Subcutaneous abdominal adipose tissue (tissue), 5 donors: Measurements from ENCODE around the gene HDAC7.
A peak's percentile ranks its signal among the peaks of the same experiment; 100 is the strongest.

Experiments used
- H3K27ac ChIP-seq: one replicate; pipeline ENCODE4 v1.7.0; 2013; ENCODE audit warnings: low read depth, mild to moderate bottlenecking, inconsistent platforms, low read length, moderate library complexity
- H3K27me3 ChIP-seq, 5 donors: one replicate each; pipeline ENCODE4 v1.7.0; 2013; ENCODE audit warnings: low read length in 5 of 5, inconsistent platforms in 1 of 5; ENCODE audit not compliant: control insufficient read depth in 5 of 5, insufficient read depth in 4 of 5
- H3K36me3 ChIP-seq, 5 donors: one replicate each; pipeline ENCODE4 v1.7.0; 2013; ENCODE audit warnings: low read length in 5 of 5; ENCODE audit not compliant: control insufficient read depth in 5 of 5, insufficient read depth in 5 of 5
- H3K4me1 ChIP-seq, 5 donors: one replicate each; pipeline ENCODE4 v1.7.0; 2013; ENCODE audit warnings: low read length in 5 of 5, mild to moderate bottlenecking in 3 of 5, moderate library complexity in 1 of 5; ENCODE audit not compliant: control insufficient read depth in 5 of 5, insufficient read depth in 5 of 5
- H3K4me3 ChIP-seq, 5 donors: one replicate each; pipeline ENCODE4 v1.7.0; 2013; ENCODE audit warnings: low read length in 5 of 5, low read depth in 1 of 5
- H3K9ac ChIP-seq, 5 donors: one replicate each; pipeline ENCODE4 v1.7.0; 2013; ENCODE audit warnings: low read length in 5 of 5, mild to moderate bottlenecking in 4 of 5, moderate library complexity in 3 of 5
- H3K9me3 ChIP-seq, 5 donors: one replicate each; pipeline ENCODE4 v1.7.0; 2013; ENCODE audit warnings: low read length in 5 of 5; ENCODE audit not compliant: control insufficient read depth in 5 of 5
- donor health status: healthy.
- donor health status: healthy.
- donor health status: healthy.
- donor health status: healthy.
- donor health status: healthy.

Gene HDAC7

DNA sequence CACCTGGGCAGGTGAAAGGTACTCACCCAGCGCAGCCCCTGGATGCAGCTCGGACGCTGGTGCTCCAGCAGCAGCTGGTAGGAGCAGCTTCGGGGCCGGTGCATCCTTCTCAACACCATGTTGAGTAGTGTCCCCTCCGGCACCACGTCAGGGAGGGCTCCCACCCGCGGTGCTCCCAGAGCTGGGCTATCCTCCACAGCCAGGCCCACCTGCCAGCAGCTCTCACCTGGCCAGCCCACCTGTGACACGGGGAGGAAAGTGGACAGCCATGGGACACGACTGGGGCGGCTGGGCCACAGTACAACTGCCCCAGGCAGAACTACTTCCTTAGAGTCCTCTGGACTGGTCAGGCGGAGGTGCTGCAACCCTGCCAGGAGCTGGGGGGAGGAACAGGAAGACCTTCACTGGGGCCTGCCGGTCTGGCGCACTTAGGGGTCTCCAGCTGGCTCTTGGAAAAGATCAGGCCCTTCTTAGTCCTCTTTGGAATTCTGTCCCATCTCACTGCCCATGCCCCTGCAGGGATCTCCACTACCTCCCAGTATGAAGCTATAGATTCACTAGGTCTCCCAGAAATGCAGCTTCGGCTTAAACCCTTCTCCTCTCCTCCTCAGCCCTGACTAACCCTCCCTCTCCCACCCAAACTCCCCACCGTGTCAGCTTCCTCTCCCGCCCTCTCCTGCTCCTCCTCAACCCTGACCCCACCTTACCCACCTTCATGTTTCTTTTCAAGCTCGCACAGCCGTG lies 61.7 kb downstream of the HDAC7 start:
- H3K4me1 ChIP-seq = peaks cover 0 to 62% (median 56%) of the 10 kb centered on the region in 5 donors
- H3K36me3 ChIP-seq = peaks cover 0 to 9% (median 0%) of the 10 kb centered on the region in 5 donors
- H3K9ac ChIP-seq = peak overlapping the region; percentile 46 to 84 (median 71)
- peaks cover 0 to 3% (median 0%) of the 10 kb centered on the region in 5 donors for H3K27me3 ChIP-seq
- H3K4me3 ChIP-seq = peak overlapping the region; percentile 64 to 93 (median 79)
- H3K9me3 ChIP-seq = no peaks in the 10 kb centered on the region
- H3K27ac ChIP-seq = peak overlapping the region; percentile 86

GRCh38 chr12:47757364-47757839 lies 62.3 kb downstream of the HDAC7 start:
- Histone ChIP-seq H3K27ac (peak overlapping the region; percentile 86), H3K9me3 (no peaks in the 10 kb centered on the region), H3K36me3 (peaks cover 0 to 9% (median 0%) of the 10 kb centered on the region in 5 donors), H3K4me3 (peak overlapping the region; percentile 64 to 93 (median 79)), H3K9ac (peak overlapping the region in 4 of 5 donors; percentile 52 to 84 (median 74)), H3K27me3 (peaks cover 0 to 3% (median 0%) of the 10 kb centered on the region in 5 donors), H3K4me1 (peaks cover 3 to 67% (median 61%) of the 10 kb centered on the region in 5 donors)

DNA sequence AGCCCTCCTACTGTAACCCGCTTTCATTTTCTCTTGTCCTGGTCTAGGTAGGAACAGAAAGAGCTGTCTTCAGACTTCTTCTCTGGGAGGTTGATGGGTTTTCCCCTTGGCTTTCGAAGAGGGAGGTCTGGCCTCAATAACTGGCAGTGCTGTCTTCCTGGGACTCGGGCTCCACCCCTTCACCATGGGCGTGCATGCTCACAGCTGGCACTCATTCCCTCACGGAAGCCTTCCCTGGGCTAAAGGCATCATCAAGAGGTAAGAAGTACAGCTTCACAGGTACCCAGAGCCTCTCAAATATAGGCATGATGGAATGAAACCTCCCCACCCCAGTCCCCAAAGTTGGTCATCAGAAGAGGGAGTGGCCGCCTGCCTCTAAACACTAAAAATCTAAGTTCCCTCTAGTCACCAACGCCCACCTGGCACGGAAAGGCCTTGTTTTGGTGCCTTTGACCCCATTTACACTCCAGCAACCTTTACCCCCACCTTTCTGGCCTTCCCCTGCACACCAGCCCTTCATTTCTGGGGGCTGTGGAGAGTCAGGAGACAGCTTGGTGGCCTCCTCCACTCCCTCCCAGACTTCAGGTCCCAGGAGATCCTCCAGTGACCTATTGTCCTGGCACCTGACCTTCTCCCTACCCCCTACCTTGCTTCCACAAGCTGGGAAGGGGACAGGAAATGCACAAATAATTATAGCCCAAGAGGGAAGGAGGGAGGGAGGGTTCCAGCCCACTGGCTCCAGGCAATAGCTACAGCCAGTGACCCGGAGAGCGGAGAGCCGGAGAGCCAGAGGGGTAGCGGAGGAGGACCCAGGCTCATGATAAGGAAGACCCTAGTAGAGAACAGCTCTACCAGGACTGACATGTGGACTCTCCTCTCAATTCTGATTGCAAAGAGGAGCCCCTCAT lies 63.8 kb downstream of the HDAC7 start:
- Histone ChIP-seq H3K27ac (peak overlapping the region; percentile 86), H3K27me3 (peaks cover 0 to 3% (median 0%) of the 10 kb centered on the region in 5 donors), H3K9ac (peak overlapping the region in 3 of 5 donors; percentile 31 to 60 (median 59)), H3K9me3 (no peaks in the 10 kb centered on the region), H3K36me3 (peaks cover 0 to 21% (median 4%) of the 10 kb centered on the region in 5 donors), H3K4me1 (peaks cover 3 to 82% (median 61%) of the 10 kb centered on the region in 5 donors), H3K4me3 (peak overlapping the region; percentile 30 to 93 (median 79))

- Histone ChIP-seq H3K27ac (peak overlapping the region; percentile 86), H3K9ac (peak overlapping the region in 1 of 5 donors; percentile 62), H3K4me1 (peaks cover 3 to 90% (median 59%) of the 10 kb centered on the region in 5 donors), H3K27me3 (peaks cover 0 to 3% (median 0%) of the 10 kb centered on the region in 5 donors), H3K36me3 (peaks cover 0 to 31% (median 13%) of the 10 kb centered on the region in 5 donors), H3K9me3 (no peaks in the 10 kb centered on the region), H3K4me3 (peak overlapping the region in 4 of 5 donors; percentile 77 to 93 (median 80))
These were observed 64.8 kb downstream of the HDAC7 start for GRCh38 chr12:47754881-47755280.

DNA sequence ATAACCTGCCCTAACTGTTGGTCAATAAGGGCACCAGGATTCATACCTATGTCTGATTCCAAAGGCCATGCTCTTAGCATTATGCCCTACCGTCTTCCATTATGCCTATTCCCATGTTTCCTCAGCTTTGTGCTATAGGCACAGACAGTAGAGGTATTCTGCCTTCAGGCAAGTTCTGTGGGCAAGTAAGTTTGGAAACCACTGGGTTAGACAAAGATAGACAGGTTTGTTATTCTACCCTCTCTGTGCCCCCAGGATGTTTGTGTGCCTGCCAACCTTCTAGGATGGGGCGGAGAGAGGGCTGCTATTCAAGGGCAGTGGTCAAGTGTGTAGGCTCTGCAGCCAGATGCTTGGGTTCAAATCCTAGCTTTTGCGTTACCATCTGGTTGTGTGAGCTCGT lies 65.6 kb downstream of the HDAC7 start:
- Histone ChIP-seq H3K27ac (peak overlapping the region; percentile 86), H3K36me3 (peaks cover 0 to 38% (median 19%) of the 10 kb centered on the region in 5 donors), H3K9me3 (no peaks in the 10 kb centered on the region), H3K4me3 (peak overlapping the region in 4 of 5 donors; percentile 15 to 93 (median 61)), H3K9ac (no peak overlapping the region), H3K27me3 (peaks cover 0 to 3% (median 0%) of the 10 kb centered on the region in 5 donors), H3K4me1 (peaks cover 3 to 85% (median 51%) of the 10 kb centered on the region in 5 donors)

DNA sequence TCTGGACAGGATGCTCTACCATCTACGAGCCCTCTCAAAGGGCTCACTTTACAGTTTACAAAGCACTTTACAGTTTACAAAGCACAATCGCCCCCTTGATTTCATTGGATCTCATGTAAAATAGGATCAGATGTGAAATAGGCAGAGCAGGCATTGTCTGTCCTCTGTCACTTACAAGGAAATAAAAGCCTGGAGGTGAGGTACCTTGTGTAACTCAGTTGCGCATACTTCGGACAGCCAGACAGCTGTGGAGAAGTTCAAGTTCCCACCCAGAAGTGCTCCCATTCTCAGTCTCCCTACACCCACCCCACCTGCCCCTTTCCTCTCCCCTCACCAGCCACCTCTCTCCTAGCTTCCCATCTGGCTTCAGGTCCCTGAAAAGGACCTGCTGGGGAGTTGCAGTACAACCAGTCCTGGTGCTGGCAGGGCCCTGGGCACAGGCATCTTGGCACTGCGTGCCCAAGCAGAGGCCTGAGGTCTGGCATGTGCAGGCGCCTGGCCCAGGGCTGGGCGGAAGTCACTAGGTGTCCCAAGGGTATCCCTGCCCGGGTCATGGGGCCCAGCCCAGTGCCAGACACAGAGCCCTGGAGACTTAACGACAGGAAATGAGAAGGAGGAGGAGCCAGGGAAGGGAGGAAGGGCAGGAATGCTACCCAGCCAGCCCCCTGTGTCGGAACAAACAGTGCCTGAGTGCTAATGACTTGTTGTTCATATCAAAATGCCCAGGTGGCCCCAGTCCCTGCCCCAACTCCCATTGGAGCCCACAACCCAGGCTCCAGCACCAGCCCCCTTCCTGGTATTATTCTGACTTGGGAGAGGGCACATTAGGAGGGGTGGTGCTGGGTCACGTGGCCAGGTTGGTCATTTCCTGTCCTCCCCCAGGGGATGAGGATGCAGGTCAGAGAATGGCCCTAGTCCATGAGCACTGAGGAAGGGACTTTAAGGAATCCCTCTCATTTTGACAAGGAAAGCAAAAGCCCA lies 66.4 kb downstream of the HDAC7 start:
- H3K36me3 ChIP-seq = peaks cover 0 to 46% (median 27%) of the 10 kb centered on the region in 5 donors
- H3K27me3 ChIP-seq = peaks cover 0 to 3% (median 0%) of the 10 kb centered on the region in 5 donors
- peak overlapping the region in 3 of 5 donors; percentile 45 to 93 (median 77) for H3K4me3 ChIP-seq
- H3K4me1 ChIP-seq = peaks cover 3 to 81% (median 44%) of the 10 kb centered on the region in 5 donors
- peak overlapping the region; percentile 86 for H3K27ac ChIP-seq
- H3K9ac ChIP-seq = peak overlapping the region in 1 of 5 donors; percentile 23
- no peaks in the 10 kb centered on the region for H3K9me3 ChIP-seq

DNA sequence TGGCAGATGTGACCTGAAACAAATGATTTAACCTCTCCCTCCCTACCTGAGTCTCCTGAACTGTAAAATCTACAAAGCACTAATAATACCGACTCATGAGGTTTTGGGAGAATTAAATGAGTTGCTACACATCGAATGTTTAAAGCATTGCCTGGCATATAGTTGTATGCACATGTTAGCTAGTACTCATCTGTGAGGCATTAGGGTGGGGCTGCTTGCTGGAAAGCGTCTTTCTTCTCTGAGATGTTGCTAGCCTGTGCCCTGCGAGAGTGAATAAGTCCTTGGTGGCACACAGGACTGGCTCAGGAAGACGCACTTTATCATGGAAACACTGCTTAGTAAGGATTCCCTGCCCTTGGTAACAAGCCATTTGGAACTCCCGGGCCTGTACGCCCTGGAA lies 67.2 kb downstream of the HDAC7 start:
- peaks cover 0 to 53% (median 35%) of the 10 kb centered on the region in 5 donors for H3K36me3 ChIP-seq
- peaks cover 3 to 73% (median 36%) of the 10 kb centered on the region in 5 donors for H3K4me1 ChIP-seq
- peaks cover 0 to 2% (median 0%) of the 10 kb centered on the region in 5 donors for H3K27me3 ChIP-seq
- peak overlapping the region in 1 of 5 donors; percentile 93 for H3K4me3 ChIP-seq
- no peaks in the 10 kb centered on the region for H3K9me3 ChIP-seq
- no peak overlapping the region for H3K9ac ChIP-seq
- peak overlapping the region; percentile 86 for H3K27ac ChIP-seq

DNA sequence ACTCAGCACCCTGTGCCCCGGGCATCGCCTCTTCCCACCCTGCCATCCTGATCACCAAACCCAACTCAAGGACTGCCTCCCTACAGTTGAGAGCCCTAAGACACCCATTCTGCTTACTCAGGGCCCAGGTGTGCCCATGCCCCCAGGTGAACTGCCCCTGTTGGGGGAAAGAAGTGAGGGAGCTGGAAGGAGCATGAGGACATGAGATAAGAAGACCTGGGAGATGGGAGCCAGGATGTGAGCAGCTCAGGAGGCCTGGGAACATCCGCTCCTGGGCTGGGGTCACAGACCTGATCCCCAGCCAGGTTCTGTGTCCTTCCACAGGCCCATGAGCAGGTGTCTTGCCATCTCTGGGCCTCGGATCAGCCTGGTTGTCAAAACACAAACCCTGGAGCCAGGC lies 67.6 kb downstream of the HDAC7 start:
- H3K9me3 ChIP-seq = no peaks in the 10 kb centered on the region
- peaks cover 0 to 1% (median 0%) of the 10 kb centered on the region in 5 donors for H3K27me3 ChIP-seq
- peak overlapping the region; percentile 50 for H3K27ac ChIP-seq
- H3K4me3 ChIP-seq = no peak overlapping the region
- peaks cover 0 to 53% (median 39%) of the 10 kb centered on the region in 5 donors for H3K36me3 ChIP-seq
- H3K9ac ChIP-seq = peak overlapping the region in 1 of 5 donors; percentile 44
- peaks cover 3 to 69% (median 33%) of the 10 kb centered on the region in 5 donors for H3K4me1 ChIP-seq
